K562 (cell line): Measurements from ENCODE around the gene AICDA. TPM values are rescaled to one million over a fixed set of nuclear protein-coding genes. Genes with fewer than 3 reads are reported as not detected.

Experiments used
- ATAC-seq: fragments of 200-7000 bp; cut with Tn5 transposase; 3 replicates; pipeline ENCODE4 v1.9.1; 2020; ENCODE audit warnings: moderate library complexity
- BruUV-seq: library from RNA; stranded (reverse); fragments of 400-500 nt; replicated peaks from 2 replicates; lab custom pipeline; 2021; lab: Mats Ljungman, UMichigan
- CTCF ChIA-PET: fragments of 300-600 bp; formaldehyde crosslinking; extraction: SDS; loops from one replicate; lab custom pipeline; 2021; ENCODE audit warnings: low intra/inter-chr PET ratio; lab: Yijun Ruan, JAX
- POLR2A ChIA-PET: fragments of 300-600, 350-650 bp; sonication (Branson Sonifier 250); formaldehyde crosslinking; extraction: SDS; loops from one replicate; lab custom pipeline; 2021; ENCODE audit warnings: antibody characterized with exemption, inconsistent platforms; lab: Yijun Ruan, JAX
- DNase-seq, 4 experiments: peaks; one replicate each; pipeline versions ENCODE4 v3.0.0 to v3.0.0-alpha.2; 2011 to 2018; ENCODE audit warnings: low spot score in 3 of 4, mixed read lengths in 3 of 4; ENCODE audit errors: extremely low read depth in 1 of 4
- FAIRE-seq: peaks from 2 replicates; lab custom pipeline; 2011; peaks lifted over from hg19 to GRCh38; lab: Jason Lieb, UNC
- H2AFZ ChIP-seq: 2 replicates; pipeline ENCODE4 v1.6.0; 2011; ENCODE audit warnings: low read depth, low read length, control low read depth, inconsistent platforms
- H3K27ac ChIP-seq: fragments of 200-600 bp; 3 replicates; pipeline ENCODE4 v1.8.0; 2011; ENCODE audit warnings: low read depth, mild to moderate bottlenecking, control low read depth, inconsistent platforms, low read length, moderate library complexity, mixed read lengths; ENCODE audit errors: extremely low read depth
- H3K27me3 ChIP-seq, 2 experiments: fragments of 300-600 bp in 1 of 2; 2 replicates in 1 of 2; 3 replicates in 1 of 2; pipeline versions ENCODE4 v1.6.0 to v1.8.0; 2011; ENCODE audit warnings: inconsistent platforms in 2 of 2, low read length in 2 of 2, mild to moderate bottlenecking in 1 of 2, mixed read lengths in 1 of 2, moderate library complexity in 1 of 2; ENCODE audit not compliant: control insufficient read depth in 2 of 2, insufficient read depth in 2 of 2
- H3K36me3 ChIP-seq: fragments of 300-600 bp; 3 replicates; pipeline ENCODE4 v1.8.0; 2011; ENCODE audit warnings: mild to moderate bottlenecking, low read length, inconsistent platforms; ENCODE audit not compliant: control insufficient read depth, insufficient read depth
- H3K4me1 ChIP-seq, 2 experiments: fragments of 200-600 bp in 1 of 2; replicated peaks in 1 of 2; 2 replicates in 1 of 2; 3 replicates in 1 of 2; pipeline versions ENCODE4 v1.5.1 to v1.8.0; 2011; ENCODE audit warnings: inconsistent platforms in 2 of 2, low read length in 2 of 2, mild to moderate bottlenecking in 1 of 2, mixed read lengths in 1 of 2, moderate library complexity in 1 of 2; ENCODE audit not compliant: control insufficient read depth in 2 of 2, insufficient read depth in 2 of 2
- H3K4me2 ChIP-seq: 2 replicates; pipeline ENCODE4 v1.6.1; 2011; ENCODE audit warnings: low read length, control low read depth, inconsistent platforms, mixed read lengths; ENCODE audit not compliant: insufficient read depth
- H3K4me3 ChIP-seq: fragments of 200-600 bp; sonication (generic), shearing (Covaris generic); 2 replicates; pipeline ENCODE4 v1.5.1; 2016; ENCODE audit warnings: control low read depth, inconsistent platforms
- H3K79me2 ChIP-seq: fragments of 200-600 bp; 3 replicates; pipeline ENCODE4 v1.8.0; 2011; ENCODE audit warnings: low read length, inconsistent platforms; ENCODE audit not compliant: control insufficient read depth, insufficient read depth
- H3K9ac ChIP-seq, 2 experiments: 2 replicates each; pipeline versions ENCODE4 v1.6.0 to v1.6.1; 2011; ENCODE audit warnings: low read depth in 2 of 2, low read length in 2 of 2, control low read depth in 1 of 2, inconsistent platforms in 1 of 2, mild to moderate bottlenecking in 1 of 2, mixed read lengths in 1 of 2; ENCODE audit not compliant: insufficient read depth in 1 of 2
- H3K9me1 ChIP-seq: one replicate; pipeline ENCODE4 v1.6.0; 2011; ENCODE audit warnings: inconsistent platforms, mild to moderate bottlenecking, low read length, moderate library complexity; ENCODE audit not compliant: control insufficient read depth, insufficient read depth
- H3K9me3 ChIP-seq: replicated peaks from 2 replicates; pipeline ENCODE4 v1.5.1; 2011; ENCODE audit warnings: low read depth, low read length, inconsistent platforms; ENCODE audit not compliant: control insufficient read depth, insufficient read depth
- H4K20me1 ChIP-seq: replicated peaks from 2 replicates; pipeline ENCODE4 v1.6.1; 2011; ENCODE audit warnings: low read length, inconsistent platforms, mixed read lengths; ENCODE audit not compliant: control insufficient read depth, insufficient read depth
- BACH1 ChIP-seq: fragments of 200-800 bp; sonication (Bioruptor generic); IDR thresholded peaks from 2 replicates; pipeline ENCODE4 v1.6.1; 2016; ENCODE audit warnings: missing genetic modification characterization, missing compliant biosample characterization
- BCOR ChIP-seq: fragments of 450-650 bp; IDR thresholded peaks from 2 replicates; pipeline ENCODE4 v1.6.1; 2016
- BDP1 ChIP-seq: IDR thresholded peaks from 3 replicates; pipeline ENCODE4 v1.6.1; 2011; ENCODE audit not compliant: insufficient read length, insufficient read depth
- GATAD2B ChIP-seq: fragments of 450-650 bp; IDR thresholded peaks from 2 replicates; pipeline ENCODE4 v1.6.1; 2017; ENCODE audit warnings: mild to moderate bottlenecking, borderline replicate concordance
- HNRNPH1 ChIP-seq: fragments of 200-400 bp; formaldehyde crosslinking; optimal IDR thresholded peaks from 2 replicates; pipeline ENCODE3; 2017; ENCODE audit warnings: low read depth, mild to moderate bottlenecking, low read length, moderate library complexity
- MCM3 ChIP-seq: fragments of 450-650 bp; IDR thresholded peaks from 2 replicates; pipeline ENCODE4 v1.6.1; 2016
- MTF1 ChIP-seq: fragments of 250-450 bp; sonication (Bioruptor Pico); IDR thresholded peaks from 2 replicates; pipeline ENCODE4 v1.9.0; 2021; ENCODE audit warnings: moderate library complexity, mild to moderate bottlenecking, inconsistent platforms, borderline replicate concordance
- NELFE ChIP-seq: IDR thresholded peaks from 2 replicates; pipeline ENCODE4 v1.6.1; 2011; ENCODE audit warnings: mild to moderate bottlenecking; ENCODE audit not compliant: insufficient read depth, insufficient read length
- SAFB2 ChIP-seq: fragments of 200-400 bp; formaldehyde crosslinking; IDR thresholded peaks from 2 replicates; pipeline ENCODE4 v1.6.1; 2018; ENCODE audit warnings: borderline replicate concordance, low read length, low read depth, moderate library complexity; ENCODE audit not compliant: severe bottlenecking
- SMAD3 ChIP-seq: fragments of 450-650 bp; formaldehyde crosslinking; conservative IDR thresholded peaks from 2 replicates; pipeline ENCODE4 v1.4.0; 2020; ENCODE audit warnings: mild to moderate bottlenecking
- SMARCA4 ChIP-seq: fragments of 450-650 bp; IDR thresholded peaks from 2 replicates; pipeline ENCODE4 v1.6.1; 2016
- SP2 ChIP-seq: IDR thresholded peaks from 2 replicates; pipeline ENCODE4 v1.6.1; 2011; ENCODE audit warnings: mild to moderate bottlenecking, low read depth, low read length, moderate library complexity; ENCODE audit not compliant: poor library complexity, severe bottlenecking; ENCODE audit errors: extremely low read depth
- TBL1XR1 ChIP-seq, 2 experiments: IDR thresholded peaks; 2 replicates each; pipeline ENCODE4 v1.6.1; 2012; ENCODE audit warnings: improper control_type of control experiment in 2 of 2, low read length in 2 of 2, mild to moderate bottlenecking in 1 of 2
- ZNF146 ChIP-seq: IDR thresholded peaks from one replicate; pipeline ENCODE4 v1.6.1; 2018; ENCODE audit warnings: missing compliant biosample characterization; ENCODE audit not compliant: unreplicated experiment
- ZNF217 ChIP-seq: sonication (generic); formaldehyde crosslinking; IDR thresholded peaks from 2 replicates; pipeline ENCODE4 v1.8.0; 2022; ENCODE audit warnings: mild to moderate bottlenecking, missing genetic modification reagents
- ZNF518B ChIP-seq: fragments of 250-450 bp; sonication (Bioruptor Pico); IDR thresholded peaks from 2 replicates; pipeline ENCODE4 v1.5.0; 2021; ENCODE audit warnings: mild to moderate bottlenecking, moderate library complexity
- WGBS: fragments of 100-300 bp; shearing (Covaris generic); methylation state at CpG from one replicate; pipeline ENCODE4 v1.1.6; 2016; ENCODE audit warnings: low coverage, mixed read lengths; ENCODE audit not compliant: insufficient coverage; ENCODE audit errors: missing lambda C conversion rate; 5-methylcytosine and 5-hydroxymethylcytosine counted together
- in situ Hi-C: fragments of 300-500 bp; cut with MboI; formaldehyde crosslinking; loops from 4 replicates; pipeline ENCODE4 v1.15.0; 2018; ENCODE audit warnings: inconsistent platforms, mixed read lengths
- intact Hi-C: fragments of 100-400 bp; cut with micrococcal nuclease; formaldehyde crosslinking; loops from 2 replicates; pipeline ENCODE4 v1.14.2; 2022
- polyA plus RNA-seq, 8 experiments: library from polyadenylated mRNA; depleted of rRNA in 4 of 8; stranded (reverse) in 5 of 8; unstranded in 3 of 8; fragments of >200 nt; fragmentation: Nextera tagmentation in 2 of 8; fragmentation: Illumina TruSeq in 1 of 8; extraction: Ambion mirVana in 2 of 8; extraction: Trizol in 1 of 8; gene quantifications; 2 replicates each; pipeline versions ENCODE4 v1.2.1 to v1.2.3, GENCODE V29; 2011 to 2014; ENCODE audit warnings: inconsistent platforms in 1 of 8, missing spikeins in 1 of 8
- total RNA-seq, 7 experiments: library from RNA; depleted of rRNA in 6 of 7; stranded (reverse); fragments of >200 nt in 6 of 7; fragmentation: Illumina TruSeq in 2 of 7; extraction: Trizol in 2 of 7; gene quantifications; 2 replicates each; pipeline versions ENCODE4 v1.2.1 to v1.2.3, GENCODE V29; 2011 to 2021; ENCODE audit warnings: low replicate concordance in 1 of 7

Gene AICDA
- total and polyA plus RNA-seq, 9 of the 15 experiments (the other 6 are each of a cell fraction or from before 2014, with no cell fraction given), result not detected

- Histone ChIP-seq H3K9me1 (no peaks in the 10 kb centered on the region), H2AFZ (no peak overlapping the region), H3K9ac (no peak overlapping the region), H3K4me1 (no peaks in the 10 kb centered on the region), H3K79me2 (no peaks in the 10 kb centered on the region), H3K27me3 (peaks cover 0 to 9% of the 10 kb centered on the region in 2 experiments; a peak in 2 of 5 replicates), H3K9me3 (no peaks in the 10 kb centered on the region), H3K4me3 (no peak overlapping the region), H3K27ac (no peak overlapping the region), H4K20me1 (no peaks in the 10 kb centered on the region), H3K36me3 (no peaks in the 10 kb centered on the region), H3K4me2 (no peak overlapping the region)
- FAIRE-seq (no peak), DNase-seq (no peak), ATAC-seq (no peak)
- intact Hi-C loops (no loop called here), in situ Hi-C loops (no loop called here)
- ChIA-PET CTCF (no interaction called here), POLR2A (interaction anchor here (1.5 kb wide), 1 partner anchor 11 kb away, joined by 5 read pairs; no protein-coding TSS in a partner anchor)
- BruUV-seq, result no TSS peak
- TF ChIP-seq MCM3 (no peak), ZNF518B (CRISPR knock-in tag) (no peak), SAFB2 (no peak), NELFE (no peak), BDP1 (no peak), MTF1 (CRISPR knock-in tag) (no peak), HNRNPH1 (no peak), GATAD2B (no peak), ZNF146 (CRISPR knock-in tag) (no peak), BCOR (no peak), SP2 (no peak), SMAD3 (no peak), BACH1 (tag) (no peak), ZNF217 (CRISPR knock-in tag) (no peak), TBL1XR1 (IDR thresholded peaks at IDR 0.05; ENCODE audit: low read length in 2 of 2) (no peak), SMARCA4 (no peak)
- WGBS, result 0% methylated on average over 3 of the region's 3 CpGs
Observed at GRCh38 chr12:8629486-8630033, 16.9 kb upstream of the AICDA start.
